PC-9 (cell line): ENCODE data around the gene MYO1E.

Experiments
- EZH2 ChIP-seq: fragments of 200-600 bp; sonication (generic); IDR thresholded peaks from 2 replicates; pipeline ENCODE4 v1.8.0; 2017; ENCODE audit warnings: antibody characterized with exemption, low read depth
- TF ChIP-seq, protein P1 (sequence below): fragments of 200-600 bp; sonication (generic); conservative IDR thresholded peaks from 2 replicates; pipeline ENCODE4 v1.6.1; 2017; ENCODE audit warnings: mixed run types, antibody characterized with exemption, mild to moderate bottlenecking, moderate library complexity

DNA sequence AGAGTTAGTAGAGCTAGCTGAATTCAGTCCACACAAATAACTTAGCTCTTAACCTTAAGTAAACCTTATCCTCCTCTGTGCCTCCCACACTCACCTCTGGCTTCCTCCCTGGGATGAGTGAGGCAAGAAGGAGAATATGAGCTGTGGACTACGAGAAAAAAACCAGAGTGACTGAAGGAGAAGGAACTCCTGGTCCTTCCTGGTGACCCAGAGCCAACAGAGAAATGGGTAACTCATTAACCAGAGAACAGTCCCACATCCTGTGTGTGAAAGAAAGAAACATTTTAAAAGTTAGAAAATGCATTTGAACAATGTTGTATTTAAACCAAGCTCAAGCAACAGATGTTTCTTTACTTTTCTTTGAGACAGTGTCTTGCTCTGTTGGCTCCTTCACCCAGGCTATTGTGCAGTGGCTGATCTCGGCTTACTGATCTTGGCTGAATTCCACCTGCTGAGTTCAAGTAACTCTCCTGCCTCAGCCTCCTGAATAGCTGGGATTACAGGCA lies 37.8 kb upstream of the MYO1E start:
- TF ChIP-seq, protein P1, sequence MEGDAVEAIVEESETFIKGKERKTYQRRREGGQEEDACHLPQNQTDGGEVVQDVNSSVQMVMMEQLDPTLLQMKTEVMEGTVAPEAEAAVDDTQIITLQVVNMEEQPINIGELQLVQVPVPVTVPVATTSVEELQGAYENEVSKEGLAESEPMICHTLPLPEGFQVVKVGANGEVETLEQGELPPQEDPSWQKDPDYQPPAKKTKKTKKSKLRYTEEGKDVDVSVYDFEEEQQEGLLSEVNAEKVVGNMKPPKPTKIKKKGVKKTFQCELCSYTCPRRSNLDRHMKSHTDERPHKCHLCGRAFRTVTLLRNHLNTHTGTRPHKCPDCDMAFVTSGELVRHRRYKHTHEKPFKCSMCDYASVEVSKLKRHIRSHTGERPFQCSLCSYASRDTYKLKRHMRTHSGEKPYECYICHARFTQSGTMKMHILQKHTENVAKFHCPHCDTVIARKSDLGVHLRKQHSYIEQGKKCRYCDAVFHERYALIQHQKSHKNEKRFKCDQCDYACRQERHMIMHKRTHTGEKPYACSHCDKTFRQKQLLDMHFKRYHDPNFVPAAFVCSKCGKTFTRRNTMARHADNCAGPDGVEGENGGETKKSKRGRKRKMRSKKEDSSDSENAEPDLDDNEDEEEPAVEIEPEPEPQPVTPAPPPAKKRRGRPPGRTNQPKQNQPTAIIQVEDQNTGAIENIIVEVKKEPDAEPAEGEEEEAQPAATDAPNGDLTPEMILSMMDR = no peak
- no peak for TF ChIP-seq EZH2
